SH-SY5Y (cell line): ENCODE results near the gene BEND3.

Experiments used
- GATA2 ChIP-seq: IDR thresholded peaks from 2 replicates; pipeline ENCODE4 v1.6.1; 2011; ENCODE audit warnings: mild to moderate bottlenecking, low read depth, low read length
- GATA3 ChIP-seq: IDR thresholded peaks from 2 replicates; pipeline ENCODE4 v1.6.1; 2011; ENCODE audit warnings: low read depth, mild to moderate bottlenecking, low read length, moderate library complexity

DNA sequence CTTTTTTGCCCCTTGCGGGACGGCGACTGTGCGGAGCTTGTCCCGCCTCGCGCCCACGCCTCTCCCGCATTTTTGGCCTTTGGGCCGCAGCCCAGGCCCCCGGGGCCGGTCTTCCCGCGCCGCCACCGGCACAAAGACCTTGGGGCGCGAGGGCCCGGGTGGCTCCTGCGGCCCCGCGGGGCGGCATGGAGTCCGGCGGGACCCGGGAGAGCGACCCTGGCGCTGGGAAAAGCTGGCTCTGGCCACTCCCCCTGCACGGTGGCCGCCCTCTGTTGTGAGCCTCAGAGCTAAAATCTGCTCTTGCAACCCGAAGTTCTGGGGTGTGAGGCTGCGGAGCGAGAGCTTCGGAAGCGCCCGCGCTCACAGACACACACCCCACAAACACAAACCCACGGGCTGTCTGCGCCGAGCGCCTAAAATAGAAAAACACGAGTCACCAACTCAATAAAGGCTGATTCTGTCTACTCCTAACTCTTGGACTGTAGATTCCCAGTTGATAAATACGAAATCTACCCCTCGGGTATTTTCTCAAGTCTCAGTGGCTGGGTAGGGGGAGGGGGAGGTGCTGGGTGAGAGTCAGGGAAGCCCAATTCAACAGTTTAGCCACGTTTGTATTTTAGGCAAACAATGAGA is 496 bp upstream of the BEND3 start:
- peak; percentile 79 for TF ChIP-seq GATA2
- TF ChIP-seq GATA3 = no peak
